ENCODE measurements around the gene PLRG1. TPM values are rescaled to one million over a fixed set of nuclear protein-coding genes. Genes with fewer than 3 reads are reported as not detected.

PLRG1 gene
- total RNA-seq, 4 donors from 2014 or later, result 32.7 to 47.2 (median 36.5) TPM

- Histone ChIP-seq H3K27me3 (no peaks in the 10 kb centered on the region), H3K4me1 (no peaks in the 10 kb centered on the region), H3K27ac (no peak overlapping the region), H3K9me3 (no peaks in the 10 kb centered on the region), H3K36me3 (no peaks in the 10 kb centered on the region), H3K4me3 (no peak overlapping the region)
- no peak for DNase-seq (ENCODE audit: low spot score in 2 of 2)
- WGBS, 2 donors, result 88 to 89% methylated on average over 3 of the region's 3 CpGs
- TF ChIP-seq EP300 (IDR thresholded peaks at IDR 0.05), result no peak
- no peak for TF ChIP-seq POLR2A (IDR thresholded peaks at IDR 0.05)
- no peak for TF ChIP-seq CTCF (IDR thresholded peaks at IDR 0.05)
Measured at GRCh38 chr4:154591890-154592289, 41.7 kb upstream of the PLRG1 start.

GRCh38 chr4:154590329-154591006 is 40.3 kb upstream of the PLRG1 start, which contains the start of gene FGA:
TSS of gene FGA (minus strand) at chr4:154590742. CDS start at chr4:154590687, 55 bp downstream.
- H3K9me3 ChIP-seq, result no peaks in the 10 kb centered on the region
- DNase-seq (ENCODE audit: low spot score in 2 of 2), result no peak
- TF ChIP-seq CTCF (IDR thresholded peaks at IDR 0.05), result no peak
- WGBS, 2 donors, result 59 to 68% methylated on average over 3 of the region's 3 CpGs
- no peak within 1 kb of the TSS for H3K27ac ChIP-seq
- H3K27me3 ChIP-seq, result no peaks in the 10 kb centered on the region
- H3K4me1 ChIP-seq, result no peaks in the 10 kb centered on the region
- no peaks in the 10 kb centered on the region for H3K36me3 ChIP-seq
- no peak within 1 kb of the TSS for H3K4me3 ChIP-seq

- no peaks in the 10 kb centered on the region for H3K36me3 ChIP-seq
- H3K27me3 ChIP-seq, result no peaks in the 10 kb centered on the region
- no peaks in the 10 kb centered on the region for H3K4me1 ChIP-seq
- no peak for DNase-seq (ENCODE audit: low spot score in 2 of 2)
- no peaks in the 10 kb centered on the region for H3K9me3 ChIP-seq
- no peak overlapping the region for H3K27ac ChIP-seq
- WGBS, 2 donors, result 78 to 80% methylated on average over 7 of the region's 7 CpGs
- H3K4me3 ChIP-seq, result no peak overlapping the region
- no peak for TF ChIP-seq EP300 (IDR thresholded peaks at IDR 0.05)
- no peak for TF ChIP-seq POLR2A (IDR thresholded peaks at IDR 0.05)
- no peak for TF ChIP-seq CTCF (IDR thresholded peaks at IDR 0.05)
Measured at GRCh38 chr4:154589296-154590197, 39.3 kb upstream of the PLRG1 start.

GRCh38 chr4:154588198-154588597 is 38.0 kb upstream of the PLRG1 start:
- no peak for DNase-seq (ENCODE audit: low spot score in 2 of 2)
- 83% methylated on average over 2 of the region's 2 CpGs for WGBS, 2 donors
- no peaks in the 10 kb centered on the region for H3K27me3 ChIP-seq
- no peaks in the 10 kb centered on the region for H3K4me1 ChIP-seq
- no peak for TF ChIP-seq POLR2A (IDR thresholded peaks at IDR 0.05)
- TF ChIP-seq EP300 (IDR thresholded peaks at IDR 0.05), result no peak
- no peak for TF ChIP-seq CTCF (IDR thresholded peaks at IDR 0.05)
- no peak overlapping the region for H3K4me3 ChIP-seq
- no peaks in the 10 kb centered on the region for H3K9me3 ChIP-seq
- H3K27ac ChIP-seq, result no peak overlapping the region
- no peaks in the 10 kb centered on the region for H3K36me3 ChIP-seq
